ENCODE data around the gene SGMS1.

DNA sequence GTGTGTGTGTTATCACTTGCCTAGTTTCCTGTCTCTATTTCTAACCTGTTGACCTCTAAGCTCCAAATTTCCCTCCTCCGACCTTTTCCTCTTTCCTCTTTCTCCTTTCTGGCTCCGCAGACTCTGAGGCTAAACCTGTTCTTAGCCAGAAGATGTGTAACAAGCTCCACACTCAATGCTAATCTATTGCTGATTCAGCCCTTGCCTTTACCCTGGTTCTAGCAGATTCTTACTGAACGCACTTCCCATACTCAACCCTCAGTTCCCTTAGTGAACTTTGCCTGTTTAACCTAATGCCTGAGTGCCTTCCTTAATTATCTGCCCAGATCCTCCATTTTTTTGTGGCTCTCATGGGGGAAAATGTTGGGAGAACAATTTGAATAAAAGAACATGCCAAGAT is 30.0 kb upstream of the SGMS1 start:
- TF ChIP-seq POLR2A (IDR thresholded peaks at IDR 0.05; ENCODE audit: low read length) (no peak), GATA1 (IDR thresholded peaks at IDR 0.05; ENCODE audit: low read depth, low read length) (no peak)
